ENCODE data around the gene RHOH. TPM values are rescaled to one million over a fixed set of nuclear protein-coding genes. Genes with fewer than 3 reads are reported as not detected.

RHOH gene
- polyA plus RNA-seq, 2 of the 4 experiments (the other 2 are of a cell fraction), result 0.08 to 0.26 TPM

DNA sequence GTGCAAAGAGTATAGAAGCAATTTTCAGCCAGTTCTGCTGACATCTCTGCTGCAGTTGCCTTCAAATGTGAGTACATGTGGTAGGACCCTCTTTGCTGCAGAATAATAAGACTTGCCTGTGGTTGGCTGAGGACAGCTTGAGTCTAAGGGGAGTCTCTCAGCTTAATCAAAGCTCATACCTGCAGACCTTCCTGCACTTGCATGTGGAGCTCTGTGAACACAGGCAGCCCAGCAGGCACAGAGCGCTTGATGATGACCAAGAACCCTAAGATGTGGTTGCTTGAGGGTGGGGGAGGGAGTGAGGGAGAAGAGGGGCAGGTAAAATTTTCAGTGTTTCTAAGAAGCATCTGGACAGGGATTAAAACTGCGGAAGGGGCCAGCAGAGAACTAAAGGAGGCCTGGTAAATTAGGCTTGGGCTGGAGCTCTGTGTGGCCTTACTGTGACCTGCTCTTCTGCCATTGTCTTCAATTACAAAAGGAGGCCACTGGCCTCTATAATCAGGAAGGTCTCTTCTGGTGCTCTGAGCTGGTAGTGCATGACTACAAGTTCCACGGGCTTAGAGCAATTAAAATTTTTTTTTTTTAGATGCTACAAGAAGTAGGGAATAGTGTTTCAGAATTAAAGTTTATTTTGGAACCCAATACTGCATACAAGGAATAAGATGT is 78.4 kb downstream of the RHOH start:
- TF ChIP-seq ATOH8 (CRISPR knock-in tag; IDR thresholded peaks at IDR 0.05; ENCODE audit: low read depth), result no peak
- no peak overlapping the region for H3K4me3 ChIP-seq
- H3K9me3 ChIP-seq, result no peaks in the 10 kb centered on the region
- no peak overlapping the region for H3K27ac ChIP-seq
- ATAC-seq (no peak), FAIRE-seq (no peak), DNase-seq (ENCODE audit: low read depth in 1 of 2, low spot score in 1 of 2) (no peak)
- peaks cover 2% of the 10 kb centered on the region; the same call in 1 of the 3 replicates for H3K4me1 ChIP-seq
- no peak overlapping the region for H3K4me2 ChIP-seq
- CTCF ChIA-PET, result interaction anchor here (0.7 kb wide), 1 partner anchor 90 kb away, joined by 3 read pairs; no protein-coding TSS in a partner anchor
- POLR2A ChIA-PET, result no interaction called here
- WGBS (ENCODE audit: missing lambda C conversion rate), result 80% methylated on average over 3 of the region's 3 CpGs

- POLR2A ChIA-PET, result interaction anchor here (0.7 kb wide), 1 partner anchor 40 kb away, joined by 5 read pairs; no protein-coding TSS in a partner anchor
- H3K9me3 ChIP-seq, result no peaks in the 10 kb centered on the region
- H3K4me2 ChIP-seq, result no peak overlapping the region
- no peak for DNase-seq (ENCODE audit: low read depth in 1 of 2, low spot score in 1 of 2)
- H3K4me3 ChIP-seq, result no peak overlapping the region
- H3K27ac ChIP-seq, result no peak overlapping the region
- no peak for FAIRE-seq
- CTCF ChIA-PET, result interaction anchor here (1.1 kb wide), 1 partner anchor 18 kb away, joined by 3 read pairs; no protein-coding TSS in a partner anchor
- 91% methylated on average over 4 of the region's 4 CpGs for WGBS (ENCODE audit: missing lambda C conversion rate)
- TF ChIP-seq EHMT2 (IDR thresholded peaks at IDR 0.05; ENCODE audit: low read depth) (no peak), ZNF302 (CRISPR knock-in tag; IDR thresholded peaks at IDR 0.05) (no peak), NFE2L2 (conservative IDR thresholded peaks at IDR 0.05; ENCODE audit: low read length) (no peak), CBX2 (IDR thresholded peaks at IDR 0.05; ENCODE audit: borderline replicate concordance, low read depth) (no peak), TFCP2L1 (CRISPR knock-in tag; IDR thresholded peaks at IDR 0.05) (no peak), BHLHE40 (IDR thresholded peaks at IDR 0.05; ENCODE audit: low read depth, low read length) (no peak), CHD4 (IDR thresholded peaks at IDR 0.05; ENCODE audit: borderline replicate concordance) (no peak), HOXB13 (CRISPR knock-in tag; IDR thresholded peaks at IDR 0.05; ENCODE audit: low read depth) (no peak), FOSB (CRISPR knock-in tag; IDR thresholded peaks at IDR 0.05) (no peak), RAD21 (conservative IDR thresholded peaks at IDR 0.05 in 1 of 2, IDR thresholded peaks at IDR 0.05 in 1 of 2) (no peak)
- TF ChIP-seq, protein P1, sequence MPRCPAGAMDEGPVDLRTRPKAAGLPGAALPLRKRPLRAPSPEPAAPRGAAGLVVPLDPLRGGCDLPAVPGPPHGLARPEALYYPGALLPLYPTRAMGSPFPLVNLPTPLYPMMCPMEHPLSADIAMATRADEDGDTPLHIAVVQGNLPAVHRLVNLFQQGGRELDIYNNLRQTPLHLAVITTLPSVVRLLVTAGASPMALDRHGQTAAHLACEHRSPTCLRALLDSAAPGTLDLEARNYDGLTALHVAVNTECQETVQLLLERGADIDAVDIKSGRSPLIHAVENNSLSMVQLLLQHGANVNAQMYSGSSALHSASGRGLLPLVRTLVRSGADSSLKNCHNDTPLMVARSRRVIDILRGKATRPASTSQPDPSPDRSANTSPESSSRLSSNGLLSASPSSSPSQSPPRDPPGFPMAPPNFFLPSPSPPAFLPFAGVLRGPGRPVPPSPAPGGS (IDR thresholded peaks at IDR 0.05), result no peak
- TF ChIP-seq, protein P2, sequence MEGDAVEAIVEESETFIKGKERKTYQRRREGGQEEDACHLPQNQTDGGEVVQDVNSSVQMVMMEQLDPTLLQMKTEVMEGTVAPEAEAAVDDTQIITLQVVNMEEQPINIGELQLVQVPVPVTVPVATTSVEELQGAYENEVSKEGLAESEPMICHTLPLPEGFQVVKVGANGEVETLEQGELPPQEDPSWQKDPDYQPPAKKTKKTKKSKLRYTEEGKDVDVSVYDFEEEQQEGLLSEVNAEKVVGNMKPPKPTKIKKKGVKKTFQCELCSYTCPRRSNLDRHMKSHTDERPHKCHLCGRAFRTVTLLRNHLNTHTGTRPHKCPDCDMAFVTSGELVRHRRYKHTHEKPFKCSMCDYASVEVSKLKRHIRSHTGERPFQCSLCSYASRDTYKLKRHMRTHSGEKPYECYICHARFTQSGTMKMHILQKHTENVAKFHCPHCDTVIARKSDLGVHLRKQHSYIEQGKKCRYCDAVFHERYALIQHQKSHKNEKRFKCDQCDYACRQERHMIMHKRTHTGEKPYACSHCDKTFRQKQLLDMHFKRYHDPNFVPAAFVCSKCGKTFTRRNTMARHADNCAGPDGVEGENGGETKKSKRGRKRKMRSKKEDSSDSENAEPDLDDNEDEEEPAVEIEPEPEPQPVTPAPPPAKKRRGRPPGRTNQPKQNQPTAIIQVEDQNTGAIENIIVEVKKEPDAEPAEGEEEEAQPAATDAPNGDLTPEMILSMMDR (IDR thresholded peaks at IDR 0.05), result no peak
- no peaks in the 10 kb centered on the region; the same call in 2 of the 3 replicates for H3K4me1 ChIP-seq
- no peak for ATAC-seq
These were observed 79.7 kb downstream of the RHOH start for GRCh38 chr4:40276546-40276945.

GRCh38 chr4:40280586-40280985 is 83.8 kb downstream of the RHOH start:
- CTCF ChIA-PET, result no interaction called here
- FAIRE-seq (no peak), DNase-seq (ENCODE audit: low read depth in 1 of 2, low spot score in 1 of 2) (no peak), ATAC-seq (no peak)
- POLR2A ChIA-PET, result no interaction called here
- no peak for TF ChIP-seq SREBF2 (IDR thresholded peaks at IDR 0.05)
- TF ChIP-seq, protein P3, sequence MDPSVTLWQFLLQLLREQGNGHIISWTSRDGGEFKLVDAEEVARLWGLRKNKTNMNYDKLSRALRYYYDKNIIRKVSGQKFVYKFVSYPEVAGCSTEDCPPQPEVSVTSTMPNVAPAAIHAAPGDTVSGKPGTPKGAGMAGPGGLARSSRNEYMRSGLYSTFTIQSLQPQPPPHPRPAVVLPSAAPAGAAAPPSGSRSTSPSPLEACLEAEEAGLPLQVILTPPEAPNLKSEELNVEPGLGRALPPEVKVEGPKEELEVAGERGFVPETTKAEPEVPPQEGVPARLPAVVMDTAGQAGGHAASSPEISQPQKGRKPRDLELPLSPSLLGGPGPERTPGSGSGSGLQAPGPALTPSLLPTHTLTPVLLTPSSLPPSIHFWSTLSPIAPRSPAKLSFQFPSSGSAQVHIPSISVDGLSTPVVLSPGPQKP (IDR thresholded peaks at IDR 0.05; ENCODE audit: low read depth, low read length), result no peak
- no peak for TF ChIP-seq ESRRA (IDR thresholded peaks at IDR 0.05; ENCODE audit: borderline replicate concordance, low read length)
- TF ChIP-seq KDM5A (IDR thresholded peaks at IDR 0.05), result no peak
- no peak for TF ChIP-seq JUNB (IDR thresholded peaks at IDR 0.05)
- no peak for TF ChIP-seq POLR2A (IDR thresholded peaks at IDR 0.05; ENCODE audit: low read length)
- H3K9me3 ChIP-seq, result no peaks in the 10 kb centered on the region
- H3K4me1 ChIP-seq, result no peaks in the 10 kb centered on the region
- H3K27ac ChIP-seq, result no peak overlapping the region
- H3K4me3 ChIP-seq, result no peak overlapping the region
- H3K4me2 ChIP-seq, result no peak overlapping the region
- 100% methylated on average over 2 of the region's 2 CpGs for WGBS (ENCODE audit: missing lambda C conversion rate)

All from A549 (cell line).